Hepatocyte (in vitro differentiated cells): ENCODE results near the gene DUSP28. TPM values are rescaled to one million over a fixed set of nuclear protein-coding genes. Genes with fewer than 3 reads are reported as not detected.

Experiments
- DNase-seq: peaks from one replicate; pipeline ENCODE4 v3.0.0-alpha.2; 2016; ENCODE audit warnings: low spot score
- H2AFZ ChIP-seq: fragments of 200-600 bp; sonication (generic); 2 replicates; pipeline ENCODE4 v1.6.0; 2016; ENCODE audit warnings: antibody characterized with exemption, mild to moderate bottlenecking
- H3K27ac ChIP-seq: fragments of 200-600 bp; sonication (generic); 2 replicates; pipeline ENCODE4 v1.5.1; 2016; ENCODE audit warnings: mild to moderate bottlenecking
- H3K27me3 ChIP-seq: fragments of 200-600 bp; sonication (generic); 2 replicates; pipeline ENCODE4 v1.6.1; 2016
- H3K36me3 ChIP-seq: fragments of 200-600 bp; sonication (generic); replicated peaks from 2 replicates; pipeline ENCODE4 v1.5.1; 2016; ENCODE audit warnings: low read depth; ENCODE audit not compliant: insufficient read depth
- H3K4me1 ChIP-seq: fragments of 200-600 bp; sonication (generic); 2 replicates; pipeline ENCODE4 v1.5.1; 2016; ENCODE audit warnings: mild to moderate bottlenecking, moderate library complexity; ENCODE audit not compliant: insufficient read depth
- H3K4me2 ChIP-seq: fragments of 200-600 bp; sonication (generic); 2 replicates; pipeline ENCODE4 v1.6.0; 2016
- H3K4me3 ChIP-seq: fragments of 200-600 bp; sonication (generic); 2 replicates; pipeline ENCODE4 v1.5.1; 2016; ENCODE audit warnings: mild to moderate bottlenecking
- H3K79me2 ChIP-seq: fragments of 200-600 bp; sonication (generic); 2 replicates; pipeline ENCODE4 v1.6.0; 2017; ENCODE audit warnings: mild to moderate bottlenecking
- H3K9me2 ChIP-seq: fragments of 200-600 bp; sonication (generic); replicated peaks from 2 replicates; pipeline ENCODE4 v1.6.0; 2017; ENCODE audit warnings: mild to moderate bottlenecking; ENCODE audit not compliant: insufficient read depth
- H3K9me3 ChIP-seq: fragments of 200-600 bp; sonication (generic); 2 replicates; pipeline ENCODE4 v1.5.1; 2016; ENCODE audit warnings: low read depth, mild to moderate bottlenecking
- H4K20me1 ChIP-seq: fragments of 200-600 bp; sonication (generic); 2 replicates; pipeline ENCODE4 v1.6.0; 2016; ENCODE audit warnings: mild to moderate bottlenecking; ENCODE audit not compliant: insufficient read depth, poor library complexity, severe bottlenecking
- EZH2 ChIP-seq: fragments of 200-600 bp; sonication (generic); IDR thresholded peaks from 2 replicates; pipeline ENCODE4 v1.6.1; 2016; ENCODE audit warnings: antibody characterized with exemption, mild to moderate bottlenecking, borderline replicate concordance
- EZH2phosphoT487 ChIP-seq: fragments of 200-600 bp; sonication (generic); IDR thresholded peaks from one replicate; pipeline ENCODE4 v1.6.1; 2018; ENCODE audit warnings: antibody characterized with exemption, mild to moderate bottlenecking, low read depth, moderate library complexity; ENCODE audit not compliant: unreplicated experiment, severe bottlenecking
- WGBS: methylation state at CpG from one replicate; pipeline ENCODE4 v1.1.6; 2016; ENCODE audit warnings: low lambda C conversion rate; ENCODE audit errors: missing lambda C conversion rate; 5-methylcytosine and 5-hydroxymethylcytosine counted together
- polyA plus RNA-seq: library from polyadenylated mRNA; unstranded; fragments of >200 nt; fragmentation: Nextera tagmentation; extraction: Ambion mirVana; gene quantifications from 2 replicates; pipeline ENCODE4 v1.2.1, GENCODE V29; 2016
- total RNA-seq: library from RNA; depleted of rRNA; stranded (reverse); fragments of >200 nt; gene quantifications from 2 replicates; pipeline ENCODE4 v1.2.3, GENCODE V29; 2014
- TF ChIP-seq, protein P1 (sequence below): fragments of 200-600 bp; sonication (generic); IDR thresholded peaks from 2 replicates; pipeline ENCODE4 v1.5.1; 2016; ENCODE audit warnings: antibody characterized with exemption, mild to moderate bottlenecking; ENCODE audit not compliant: poor library complexity

Gene DUSP28
- total and polyA plus RNA-seq, 2 experiments from 2014 or later, result 4.6 to 6.8 TPM

DNA sequence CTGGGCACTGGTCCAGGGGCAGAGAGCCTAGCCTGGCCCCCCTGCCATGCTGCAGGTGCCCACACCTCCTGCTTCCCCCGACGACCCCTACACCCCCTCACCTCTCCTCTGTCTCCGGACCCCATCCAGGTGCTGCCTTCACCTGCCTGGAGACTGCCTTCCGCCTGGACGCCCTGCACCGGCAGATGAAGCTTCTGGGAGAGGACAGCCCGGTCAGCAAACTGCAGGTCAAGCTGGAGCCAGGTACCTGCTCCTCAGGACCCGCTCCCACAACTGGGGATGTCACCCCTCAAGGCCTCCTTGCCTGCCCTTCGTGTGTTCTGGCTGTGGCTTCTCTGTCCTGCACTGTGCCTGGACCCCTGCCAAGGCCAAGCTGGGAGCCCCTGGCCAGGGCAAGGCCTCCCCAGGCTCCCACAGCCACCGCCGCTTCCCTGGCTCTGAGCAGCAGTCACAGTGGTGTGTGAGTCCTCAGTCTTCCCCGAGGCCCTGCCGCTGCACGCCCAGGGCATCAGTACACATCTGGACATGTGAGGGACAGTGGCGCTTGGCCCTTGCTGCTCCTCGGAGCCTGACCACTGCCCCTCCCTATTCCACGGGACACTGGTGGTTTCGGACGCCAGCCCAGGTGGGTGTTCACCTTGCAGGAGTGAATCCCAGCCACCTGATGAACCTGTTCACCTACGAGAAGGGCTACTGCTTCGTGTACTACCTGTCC is 14.4 kb downstream of the DUSP28 start:
- H3K4me2 ChIP-seq, result no peak overlapping the region
- DNase-seq, result no peak
- no peak overlapping the region for H3K4me3 ChIP-seq
- H3K79me2 ChIP-seq, result peaks cover 22% of the 10 kb centered on the region
- H3K4me1 ChIP-seq, result peaks cover 9% of the 10 kb centered on the region
- no peaks in the 10 kb centered on the region for H3K36me3 ChIP-seq
- H3K9me2 ChIP-seq, result no peaks in the 10 kb centered on the region
- no peaks in the 10 kb centered on the region for H3K27me3 ChIP-seq
- TF ChIP-seq, protein P1, sequence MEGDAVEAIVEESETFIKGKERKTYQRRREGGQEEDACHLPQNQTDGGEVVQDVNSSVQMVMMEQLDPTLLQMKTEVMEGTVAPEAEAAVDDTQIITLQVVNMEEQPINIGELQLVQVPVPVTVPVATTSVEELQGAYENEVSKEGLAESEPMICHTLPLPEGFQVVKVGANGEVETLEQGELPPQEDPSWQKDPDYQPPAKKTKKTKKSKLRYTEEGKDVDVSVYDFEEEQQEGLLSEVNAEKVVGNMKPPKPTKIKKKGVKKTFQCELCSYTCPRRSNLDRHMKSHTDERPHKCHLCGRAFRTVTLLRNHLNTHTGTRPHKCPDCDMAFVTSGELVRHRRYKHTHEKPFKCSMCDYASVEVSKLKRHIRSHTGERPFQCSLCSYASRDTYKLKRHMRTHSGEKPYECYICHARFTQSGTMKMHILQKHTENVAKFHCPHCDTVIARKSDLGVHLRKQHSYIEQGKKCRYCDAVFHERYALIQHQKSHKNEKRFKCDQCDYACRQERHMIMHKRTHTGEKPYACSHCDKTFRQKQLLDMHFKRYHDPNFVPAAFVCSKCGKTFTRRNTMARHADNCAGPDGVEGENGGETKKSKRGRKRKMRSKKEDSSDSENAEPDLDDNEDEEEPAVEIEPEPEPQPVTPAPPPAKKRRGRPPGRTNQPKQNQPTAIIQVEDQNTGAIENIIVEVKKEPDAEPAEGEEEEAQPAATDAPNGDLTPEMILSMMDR, result no peak
- no peak for TF ChIP-seq EZH2
- no peak for TF ChIP-seq EZH2phosphoT487
- 95% methylated on average over 18 of the region's 21 CpGs for WGBS
- H3K27ac ChIP-seq, result no peak overlapping the region
- peaks cover 9% of the 10 kb centered on the region for H4K20me1 ChIP-seq
- H3K9me3 ChIP-seq, result no peaks in the 10 kb centered on the region
- H2AFZ ChIP-seq, result no peak overlapping the region

DNA sequence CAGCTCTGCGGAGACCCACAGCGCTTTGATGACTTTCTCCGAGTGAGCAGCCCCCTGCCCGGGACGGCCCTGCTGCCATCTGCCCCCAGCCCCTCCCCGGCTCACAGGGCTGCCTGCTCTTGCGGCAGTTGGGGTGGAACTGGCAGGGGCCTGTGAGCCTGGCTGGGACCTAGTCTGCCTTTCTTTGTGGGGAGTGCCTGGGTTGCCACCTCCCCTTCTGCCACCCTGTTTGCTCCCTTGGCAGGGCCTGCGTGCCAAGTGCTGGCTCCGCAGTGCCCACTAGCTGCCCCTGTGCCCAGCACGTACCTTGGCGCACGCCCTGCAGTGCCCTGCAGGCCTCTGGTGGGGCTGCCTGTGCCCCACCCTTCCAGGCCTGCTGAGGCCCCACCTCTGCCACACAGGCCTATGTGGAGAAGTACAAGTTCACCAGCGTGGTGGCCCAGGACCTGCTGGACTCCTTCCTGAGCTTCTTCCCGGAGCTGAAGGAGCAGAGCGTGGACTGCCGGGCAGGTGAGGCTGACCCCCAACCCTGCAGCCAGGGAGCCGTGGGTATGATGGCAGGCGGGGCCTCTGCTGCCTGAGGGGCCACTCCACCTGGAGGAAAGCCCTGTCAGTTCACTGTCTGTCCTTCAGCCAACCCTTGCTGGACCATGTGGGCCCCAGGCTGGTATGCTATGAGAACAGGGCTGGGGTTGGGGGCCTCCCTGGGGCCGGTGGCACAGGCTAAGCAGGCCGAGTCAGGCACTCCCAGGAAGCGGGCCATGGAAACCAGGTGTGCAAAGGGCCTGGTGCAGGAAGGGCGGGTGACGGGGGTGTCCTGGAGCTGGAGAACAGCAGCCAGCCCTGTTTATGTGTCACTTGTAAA is 15.2 kb downstream of the DUSP28 start:
- no peak overlapping the region for H2AFZ ChIP-seq
- no peaks in the 10 kb centered on the region for H3K27me3 ChIP-seq
- no peaks in the 10 kb centered on the region for H3K36me3 ChIP-seq
- WGBS, result 93% methylated on average over 16 of the region's 23 CpGs
- H3K79me2 ChIP-seq, result peaks cover 15% of the 10 kb centered on the region
- H3K9me3 ChIP-seq, result no peaks in the 10 kb centered on the region
- H3K27ac ChIP-seq, result no peak overlapping the region
- H3K4me1 ChIP-seq, result peaks cover 16% of the 10 kb centered on the region
- TF ChIP-seq, protein P1, result no peak
- TF ChIP-seq EZH2, result no peak
- no peaks in the 10 kb centered on the region for H3K9me2 ChIP-seq
- H3K4me2 ChIP-seq, result no peak overlapping the region
- peaks cover 3% of the 10 kb centered on the region for H4K20me1 ChIP-seq
- DNase-seq, result no peak
- no peak overlapping the region for H3K4me3 ChIP-seq

DNA sequence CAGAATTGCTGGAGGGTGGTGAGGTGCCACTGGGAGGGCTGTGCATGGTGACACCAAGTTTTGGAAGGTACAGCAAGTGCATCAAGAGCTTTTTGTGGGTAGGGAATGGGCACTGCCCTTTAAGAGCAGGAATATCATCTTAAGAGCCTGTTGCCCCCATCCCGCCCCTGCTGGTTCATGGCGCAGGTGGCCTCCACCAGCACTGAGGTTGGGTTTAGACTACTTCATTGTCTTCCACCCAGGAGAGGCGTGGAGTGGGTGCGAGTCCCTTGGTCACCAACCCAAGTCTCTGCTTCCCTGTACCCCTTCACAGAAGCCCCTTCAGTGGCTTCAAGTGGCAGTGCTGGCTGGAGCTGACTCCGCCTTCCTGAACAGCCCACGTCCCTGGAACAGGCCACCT is 15.9 kb downstream of the DUSP28 start:
- 79% methylated on average over 6 of the region's 6 CpGs for WGBS
- Histone ChIP-seq H3K27me3 (no peaks in the 10 kb centered on the region), H4K20me1 (peaks cover 3% of the 10 kb centered on the region), H3K9me2 (no peaks in the 10 kb centered on the region), H3K79me2 (peaks cover 15% of the 10 kb centered on the region), H3K27ac (no peak overlapping the region), H2AFZ (no peak overlapping the region), H3K4me1 (peaks cover 22% of the 10 kb centered on the region), H3K4me3 (no peak overlapping the region), H3K4me2 (no peak overlapping the region), H3K36me3 (no peaks in the 10 kb centered on the region), H3K9me3 (no peaks in the 10 kb centered on the region)
- TF ChIP-seq EZH2phosphoT487, result no peak
- no peak for TF ChIP-seq EZH2
- TF ChIP-seq, protein P1, result no peak
- DNase-seq, result no peak
